GM12801 (cell line): Measurements from ENCODE around the gene ACBD6.

Experiments
- CTCF ChIP-seq: IDR thresholded peaks from one replicate; pipeline ENCODE4 v1.5.1; 2011; ENCODE audit warnings: control low read depth; ENCODE audit not compliant: insufficient read length; ENCODE audit errors: extremely low read depth

ACBD6 gene

DNA sequence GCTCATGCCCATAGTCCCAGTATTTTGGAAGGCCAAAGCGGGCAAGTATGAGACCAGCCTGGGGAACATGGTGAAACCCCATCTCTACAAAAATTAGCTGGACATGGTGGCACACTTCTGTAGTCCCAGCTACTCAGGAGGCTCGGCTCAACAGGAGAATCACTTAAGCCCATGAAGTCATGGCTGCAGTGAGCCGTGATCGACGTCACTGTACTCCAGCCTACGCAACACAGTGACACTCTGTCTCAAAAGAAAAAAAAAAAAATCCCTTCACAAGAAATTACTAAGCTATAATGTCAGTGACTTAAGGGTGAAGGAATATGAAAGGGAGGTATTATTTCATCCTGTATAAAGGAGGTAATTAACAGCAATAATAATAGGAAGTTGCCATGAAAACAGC is 99.8 kb downstream of the ACBD6 start:
- no peak for TF ChIP-seq CTCF

GRCh38 chr1:180402001-180402400 is 100.4 kb downstream of the ACBD6 start:
- no peak for TF ChIP-seq CTCF

DNA sequence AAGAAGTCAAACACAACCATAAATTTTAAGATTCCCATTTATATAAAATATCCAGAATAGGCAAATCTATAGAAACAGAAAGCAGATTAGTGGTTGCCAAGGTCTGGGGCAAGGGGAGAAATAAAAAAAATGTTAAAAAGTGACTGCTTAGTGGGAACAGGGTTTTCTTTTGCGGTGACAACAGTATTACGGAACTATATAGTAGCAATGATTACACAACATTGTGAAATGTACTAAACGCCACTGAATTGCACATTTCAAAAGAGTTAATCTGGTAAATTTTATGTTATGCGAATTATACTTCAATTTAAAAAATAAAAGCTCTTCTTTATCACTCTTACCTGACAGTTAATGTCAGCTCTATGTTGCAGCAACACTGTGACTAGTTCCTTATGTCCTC is 105.2 kb downstream of the ACBD6 start:
- TF ChIP-seq CTCF, result no peak

DNA sequence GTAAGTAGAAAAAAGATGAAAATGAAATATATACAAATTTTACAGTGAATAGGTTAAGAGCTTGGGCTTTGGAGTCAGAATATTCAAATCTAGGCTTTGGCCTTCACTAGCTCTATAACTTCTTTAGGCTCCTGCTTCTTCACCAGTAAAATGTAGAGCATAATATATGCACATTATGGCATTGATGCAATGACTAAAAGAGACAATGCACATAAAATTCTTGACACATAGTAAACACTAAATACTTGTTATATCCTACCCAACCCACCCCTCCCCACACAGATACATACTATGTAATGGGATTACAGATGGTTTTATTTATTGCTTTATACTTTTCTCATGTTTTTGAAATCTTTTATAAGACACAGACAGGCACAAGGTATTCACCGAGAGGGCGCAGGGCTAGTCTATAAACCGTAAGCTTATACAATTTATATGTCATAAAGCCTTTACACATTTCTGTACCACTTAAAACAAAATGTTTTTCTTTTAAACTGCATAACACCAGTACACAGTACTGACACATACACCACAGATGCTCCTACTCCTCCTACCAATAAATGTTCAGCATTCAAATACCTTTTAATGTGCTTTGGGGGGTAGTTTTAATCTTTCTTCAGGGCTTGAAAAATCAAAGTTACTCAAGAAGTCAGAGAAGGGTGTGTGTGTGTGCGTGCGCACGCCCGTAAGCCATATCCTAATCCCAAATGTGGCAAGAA is 109.8 kb downstream of the ACBD6 start:
- no peak for TF ChIP-seq CTCF

GRCh38 chr1:180392020-180392419 is 110.4 kb downstream of the ACBD6 start:
- no peak for TF ChIP-seq CTCF

DNA sequence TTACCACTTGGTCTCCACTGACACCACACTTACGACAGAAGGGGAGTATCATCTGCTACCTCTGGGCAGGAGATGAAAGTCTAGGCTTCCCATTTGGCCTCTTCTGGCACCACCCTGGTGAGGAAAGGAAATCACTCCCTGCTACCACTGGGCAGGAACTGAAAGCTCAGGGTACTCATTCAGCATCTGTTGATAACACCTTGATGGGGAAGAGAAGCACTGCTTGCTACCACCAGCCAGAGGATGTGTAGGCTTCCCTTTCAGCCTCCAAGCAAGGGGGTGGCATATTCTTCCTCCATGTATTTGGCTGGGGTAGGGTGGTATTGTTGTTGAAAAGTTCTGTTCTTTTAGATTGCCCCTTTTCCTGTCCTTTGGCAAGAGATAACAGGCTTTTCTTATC is 115.0 kb downstream of the ACBD6 start:
- TF ChIP-seq CTCF, result no peak

- TF ChIP-seq CTCF, result no peak
Observed at GRCh38 chr1:180386745-180387367, 115.5 kb downstream of the ACBD6 start.
